ENCODE measurements around the gene PTTG2.

The PTTG2 gene

GRCh38 chr4:37985730-37986275, 25.6 kb downstream of the PTTG2 start:
- DNase-seq (ENCODE audit: low spot score): no peak

GRCh38 chr4:37988670-37989069, 28.5 kb downstream of the PTTG2 start:
- DNase-seq (ENCODE audit: low spot score): no peak

- no peak for DNase-seq (ENCODE audit: low spot score)
These were observed 29.4 kb downstream of the PTTG2 start for GRCh38 chr4:37989398-37990260.

DNA sequence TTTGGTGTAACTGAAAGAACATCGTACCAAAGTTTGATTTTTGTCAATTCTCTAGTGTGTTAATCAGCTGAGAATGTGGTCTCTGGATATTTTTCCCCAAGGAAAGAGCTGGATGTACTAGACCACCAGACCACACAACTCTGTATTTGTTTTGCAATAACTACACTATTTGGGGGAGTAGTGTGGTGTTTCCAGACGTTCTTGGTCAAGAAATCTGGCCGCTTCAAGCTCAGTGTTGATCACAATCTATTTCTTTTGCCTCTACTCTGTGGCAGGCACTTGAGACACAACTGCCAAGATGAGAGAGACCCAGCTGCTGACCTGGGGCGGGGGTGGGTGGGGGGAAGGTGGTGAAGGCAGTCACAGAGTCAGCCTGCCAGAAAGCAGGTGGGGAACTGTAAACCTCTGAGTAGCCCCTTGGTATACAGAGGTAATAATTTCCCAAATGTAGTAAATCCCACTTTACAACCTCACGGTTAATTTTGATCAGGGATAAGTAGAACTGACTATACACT, 30.6 kb downstream of the PTTG2 start:
- no peak for DNase-seq (ENCODE audit: low spot score)

GRCh38 chr4:37991623-37992410, 31.6 kb downstream of the PTTG2 start:
- no peak for DNase-seq (ENCODE audit: low spot score)

DNA sequence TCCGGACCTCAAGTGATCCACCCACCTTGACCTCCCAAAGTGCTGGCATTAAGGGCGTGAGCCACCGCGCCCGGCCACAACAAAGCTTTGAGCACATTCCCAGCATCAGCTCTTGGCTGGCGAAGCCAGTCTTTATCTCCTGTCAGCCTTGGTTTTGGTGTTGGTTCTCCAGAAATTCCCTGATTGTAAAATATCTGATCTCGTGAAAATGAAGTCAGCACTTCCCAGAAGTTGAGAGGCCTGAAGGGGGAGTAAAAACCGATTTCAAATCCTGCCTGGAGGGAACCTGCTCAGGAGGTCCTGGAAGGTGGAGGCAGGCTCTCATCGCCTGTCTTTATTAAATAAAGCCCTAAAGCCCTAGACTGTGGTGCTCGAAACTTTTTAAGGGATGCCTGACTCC, 33.6 kb downstream of the PTTG2 start:
- DNase-seq (ENCODE audit: low spot score): no peak

DNA sequence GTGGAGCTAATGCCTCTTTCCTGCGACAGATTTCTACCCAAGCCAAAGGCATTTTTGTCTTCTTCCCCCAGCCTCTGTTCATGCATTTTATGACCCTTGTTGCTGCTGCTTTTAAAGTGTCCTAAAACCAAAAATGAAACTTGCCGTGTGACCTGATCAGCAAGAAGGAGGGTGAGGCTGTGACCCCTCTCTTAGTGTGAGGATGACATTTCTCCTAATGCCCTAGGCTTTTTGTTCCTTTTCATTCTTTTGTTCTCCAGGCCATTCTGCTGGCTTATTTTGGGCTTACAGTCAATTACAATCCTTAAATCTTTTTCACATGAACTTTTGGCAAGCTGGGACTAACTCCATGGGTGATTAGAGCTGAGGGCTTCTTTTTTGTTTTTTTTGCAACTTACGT, 34.4 kb downstream of the PTTG2 start:
- DNase-seq (ENCODE audit: low spot score): no peak

DNA sequence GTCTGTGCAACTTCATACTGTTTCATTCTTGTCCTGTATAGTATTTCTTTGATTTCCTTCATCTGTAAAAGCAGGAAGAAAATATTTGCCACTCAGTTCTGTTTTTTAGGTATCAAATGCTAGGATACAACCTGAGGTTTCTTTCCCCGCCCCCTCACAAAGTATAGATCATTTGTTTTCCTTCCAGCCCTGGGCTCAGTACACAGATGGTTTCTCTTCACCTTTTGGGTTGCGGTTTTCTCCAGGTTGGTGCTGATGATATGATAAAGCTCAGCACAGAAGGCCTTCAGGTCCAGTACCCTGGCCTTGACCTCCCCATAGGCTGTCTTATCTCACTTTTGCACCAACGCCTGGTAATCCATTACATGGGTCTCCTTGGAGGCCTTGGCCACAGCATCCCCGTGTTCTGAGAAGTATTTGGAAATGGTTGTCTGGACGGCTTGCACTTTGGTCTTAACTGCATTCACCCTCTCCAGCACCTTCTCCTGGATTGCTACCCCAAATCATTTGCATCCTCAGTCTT, 35.2 kb downstream of the PTTG2 start:
- no peak for DNase-seq (ENCODE audit: low spot score)

DNA sequence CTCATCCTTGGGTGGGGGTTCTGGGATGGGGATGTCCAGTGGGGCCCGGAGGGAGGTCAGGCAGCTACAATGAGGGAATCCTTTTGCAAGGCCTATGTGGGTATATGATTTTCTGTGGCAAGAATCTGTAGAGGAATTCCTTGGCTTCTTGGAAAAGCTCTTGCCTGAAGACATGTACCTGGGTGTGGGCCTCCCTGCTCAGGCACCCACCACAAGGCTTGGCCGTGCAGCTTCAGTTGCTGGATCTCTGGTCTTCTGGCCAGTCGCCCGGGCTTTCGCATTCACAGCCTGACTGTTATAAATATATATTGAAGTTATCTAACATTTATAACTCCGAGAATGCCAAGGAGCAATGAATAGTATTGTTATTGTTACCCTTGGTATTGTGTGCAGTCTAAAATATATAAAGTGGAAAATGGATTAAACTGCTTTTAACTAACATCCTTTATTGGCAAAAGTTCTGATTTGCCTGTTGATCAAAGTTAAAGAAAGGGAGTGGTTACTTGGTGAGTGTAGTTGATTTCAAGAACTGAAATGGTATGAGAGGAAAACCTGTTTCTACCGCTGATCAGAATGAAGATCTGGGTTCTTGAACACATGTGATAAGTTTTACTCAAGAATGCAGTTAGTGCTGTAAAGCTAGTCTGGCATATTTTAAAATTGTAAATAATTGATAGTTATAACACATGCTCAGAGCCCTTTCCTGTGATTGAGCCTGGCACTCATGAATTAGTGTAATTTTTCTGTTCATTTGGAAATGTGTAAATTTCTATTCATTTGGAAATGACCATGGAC, 36.0 kb downstream of the PTTG2 start:
- no peak for DNase-seq (ENCODE audit: low spot score)

GRCh38 chr4:37998226-37998625, 38.0 kb downstream of the PTTG2 start:
- DNase-seq (ENCODE audit: low spot score): no peak

- DNase-seq (ENCODE audit: low spot score): no peak
These were observed 39.0 kb downstream of the PTTG2 start for GRCh38 chr4:37999000-37999716.

DNA sequence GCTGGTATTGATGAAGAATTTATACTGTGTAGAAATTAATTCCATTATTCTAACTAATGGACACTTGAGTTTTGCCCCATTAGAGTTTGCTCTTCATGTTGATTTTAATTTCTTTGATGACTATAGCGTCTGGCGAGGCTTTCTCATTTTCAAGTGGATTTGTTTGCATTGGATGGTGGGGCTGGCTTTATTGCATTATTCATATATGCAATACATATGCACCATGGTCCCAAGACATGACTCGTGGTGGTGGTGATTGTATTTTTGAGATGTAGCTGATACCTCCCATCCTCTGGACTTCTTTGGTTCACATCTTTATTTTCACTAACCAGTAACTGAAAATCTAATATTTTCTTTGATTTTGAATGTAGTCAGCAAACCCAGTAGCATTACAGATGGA, 39.8 kb downstream of the PTTG2 start:
- no peak for DNase-seq (ENCODE audit: low spot score)

GRCh38 chr4:38001927-38002326, 41.7 kb downstream of the PTTG2 start:
- DNase-seq (ENCODE audit: low spot score): no peak

DNA sequence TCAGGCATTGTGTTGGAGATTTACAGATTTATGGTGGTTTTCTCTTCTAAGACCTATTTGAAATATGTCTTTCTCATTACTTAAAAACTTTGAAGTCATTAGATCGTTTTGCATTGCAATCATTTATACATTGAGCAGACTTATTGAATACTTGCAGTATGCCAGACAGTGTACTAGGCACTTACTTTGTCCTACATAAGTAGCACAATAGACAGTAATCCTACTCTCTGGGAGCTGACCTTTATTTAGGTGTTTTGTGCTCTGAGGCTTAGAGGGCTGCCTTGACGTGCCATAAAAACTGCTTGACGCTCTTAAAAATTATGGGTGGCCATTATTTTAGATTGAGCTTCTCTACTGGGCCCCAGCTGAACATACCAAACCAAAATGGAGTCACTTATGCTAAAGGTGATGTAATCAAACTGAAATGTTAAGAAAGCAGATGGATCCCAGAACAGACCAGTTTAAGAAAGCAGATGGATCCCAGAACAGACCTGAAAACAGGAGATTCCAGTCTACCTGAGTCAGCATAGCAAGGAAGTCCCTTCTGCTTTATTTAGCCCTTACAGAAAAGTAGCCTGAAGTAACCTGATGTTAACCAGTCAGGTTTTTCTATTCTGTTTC, 42.4 kb downstream of the PTTG2 start:
- DNase-seq (ENCODE audit: low spot score): no peak

DNA sequence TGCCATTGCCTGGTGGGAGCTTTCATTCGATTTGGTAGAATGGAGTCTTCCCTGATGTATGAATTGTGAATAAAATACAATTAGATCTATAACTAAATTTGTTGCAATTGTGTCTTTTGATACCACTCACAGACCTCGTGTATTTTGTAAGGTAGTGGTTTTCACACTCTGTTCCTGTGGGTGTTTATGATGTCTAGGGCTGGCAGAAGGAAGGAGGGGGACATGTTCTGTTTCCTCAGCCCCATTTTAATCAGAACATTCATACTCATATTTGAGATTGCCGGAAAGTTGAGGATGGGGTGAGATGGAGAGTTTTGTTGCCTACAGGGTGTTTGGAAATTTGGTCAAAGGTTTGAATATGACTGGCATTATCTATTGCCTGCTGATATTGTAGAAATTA, 42.9 kb downstream of the PTTG2 start:
- DNase-seq (ENCODE audit: low spot score): no peak

DNA sequence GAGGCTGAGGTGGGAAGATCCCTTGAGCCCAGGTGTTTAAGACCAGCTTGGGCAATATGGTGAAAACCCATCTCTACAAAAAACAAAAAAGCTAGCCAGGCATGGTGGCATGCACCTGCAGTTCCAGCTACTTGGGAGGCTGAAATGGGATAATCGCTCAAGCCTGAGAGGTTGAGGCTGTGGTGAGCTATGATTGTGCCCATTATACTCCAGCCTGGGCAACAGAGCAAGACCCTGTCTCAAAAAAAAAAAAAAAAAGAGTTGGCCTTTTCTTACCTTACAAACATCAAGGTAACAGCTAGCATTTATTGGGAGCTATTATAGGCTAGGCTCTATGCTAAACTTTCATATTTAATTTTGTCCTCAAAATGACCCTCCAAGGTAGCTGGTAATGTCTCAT, 43.4 kb downstream of the PTTG2 start:
- no peak for DNase-seq (ENCODE audit: low spot score)

DNA sequence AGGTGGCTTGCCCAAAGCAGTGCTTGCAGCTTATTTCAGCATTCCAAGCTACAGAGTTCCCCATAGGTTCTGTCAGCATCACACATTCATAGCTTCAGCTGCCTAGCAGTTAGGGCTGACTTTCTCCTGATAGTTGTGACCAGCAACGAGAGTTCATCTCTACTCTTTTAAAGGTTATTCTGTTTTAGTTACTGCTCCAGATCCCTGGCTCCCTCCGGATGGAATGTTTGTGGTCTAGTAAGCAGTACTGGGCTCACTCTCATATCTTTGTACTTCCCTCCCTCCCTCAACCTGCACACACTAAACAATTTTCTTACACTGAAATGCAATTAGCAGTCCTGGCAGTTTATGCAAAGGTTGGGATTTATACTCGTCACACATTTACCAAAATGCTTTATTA, 43.9 kb downstream of the PTTG2 start:
- DNase-seq (ENCODE audit: low spot score): no peak

GRCh38 chr4:38004887-38005286, 44.7 kb downstream of the PTTG2 start:
- no peak for DNase-seq (ENCODE audit: low spot score)

GRCh38 chr4:38005637-38006036, 45.4 kb downstream of the PTTG2 start:
- DNase-seq (ENCODE audit: low spot score): no peak

DNA sequence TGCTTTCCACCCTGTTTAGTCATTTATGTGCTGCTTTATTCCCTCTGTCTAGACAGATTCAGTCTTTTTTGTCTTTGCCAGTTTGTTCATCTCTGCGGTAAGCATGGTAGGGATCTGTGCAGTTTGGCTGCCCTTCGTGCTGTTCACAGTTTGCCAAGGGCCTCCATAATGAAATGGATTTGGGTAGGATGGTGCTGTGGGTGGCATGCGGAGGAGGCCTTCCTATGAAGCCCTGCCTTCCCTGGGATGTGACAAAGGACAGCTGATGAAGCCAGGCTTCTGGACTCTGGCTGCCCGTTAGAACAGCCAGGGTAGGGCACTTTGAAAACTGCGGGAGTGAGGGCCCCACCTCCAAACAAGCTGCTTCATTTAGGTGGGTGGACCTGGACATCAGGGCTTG, 47.4 kb downstream of the PTTG2 start:
- DNase-seq (ENCODE audit: low spot score): no peak

DNA sequence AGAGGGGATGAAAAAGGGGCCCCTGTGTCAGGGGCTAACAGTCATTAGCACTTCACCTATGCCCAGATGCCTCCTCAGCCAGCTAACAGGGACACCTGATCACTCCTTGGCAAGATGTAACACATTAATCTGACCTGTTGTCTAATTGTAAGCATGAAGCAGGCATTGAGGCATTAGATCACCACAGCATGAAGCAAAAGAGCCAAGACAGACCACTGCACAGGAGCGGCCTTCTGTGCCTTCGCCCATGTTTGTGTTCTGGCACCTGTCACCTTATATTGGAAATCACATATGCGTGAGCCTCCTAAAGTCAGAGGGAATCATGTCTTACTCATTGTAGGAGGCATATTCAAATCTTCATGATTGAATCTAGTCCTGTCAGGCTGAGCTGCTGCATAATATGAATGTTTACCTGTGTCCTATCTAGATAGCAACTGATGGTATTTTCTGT, 48.4 kb downstream of the PTTG2 start:
- no peak for DNase-seq (ENCODE audit: low spot score)
